GM12801 (cell line): Measurements from ENCODE around the gene TMEM127.

ENCODE experiments used
- CTCF ChIP-seq: IDR thresholded peaks from one replicate; pipeline ENCODE4 v1.5.1; 2011; ENCODE audit warnings: control low read depth; ENCODE audit not compliant: insufficient read length; ENCODE audit errors: extremely low read depth

Gene TMEM127

GRCh38 chr2:96301865-96302264, 36.1 kb upstream of the TMEM127 start:
- no peak for TF ChIP-seq CTCF

DNA sequence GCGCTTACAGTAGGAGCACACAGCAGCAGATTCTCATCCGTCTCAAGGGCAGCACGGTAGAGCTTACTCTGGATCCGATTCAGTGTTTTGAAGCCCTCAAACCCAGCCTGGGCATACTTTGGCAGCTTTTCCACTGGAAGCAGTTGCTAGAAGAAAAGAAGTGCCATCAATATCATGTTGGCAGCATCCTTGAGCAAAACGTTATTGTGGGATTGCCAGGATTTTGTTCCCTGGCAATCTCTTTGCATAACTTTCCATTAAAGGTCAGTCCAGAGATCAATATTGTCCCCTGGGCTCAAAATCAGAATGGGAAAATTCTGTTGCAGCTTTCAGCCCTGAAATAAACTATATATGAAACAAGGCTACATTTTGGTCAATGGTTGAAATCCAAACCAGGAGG, 31.1 kb upstream of the TMEM127 start:
- TF ChIP-seq CTCF, result no peak

DNA sequence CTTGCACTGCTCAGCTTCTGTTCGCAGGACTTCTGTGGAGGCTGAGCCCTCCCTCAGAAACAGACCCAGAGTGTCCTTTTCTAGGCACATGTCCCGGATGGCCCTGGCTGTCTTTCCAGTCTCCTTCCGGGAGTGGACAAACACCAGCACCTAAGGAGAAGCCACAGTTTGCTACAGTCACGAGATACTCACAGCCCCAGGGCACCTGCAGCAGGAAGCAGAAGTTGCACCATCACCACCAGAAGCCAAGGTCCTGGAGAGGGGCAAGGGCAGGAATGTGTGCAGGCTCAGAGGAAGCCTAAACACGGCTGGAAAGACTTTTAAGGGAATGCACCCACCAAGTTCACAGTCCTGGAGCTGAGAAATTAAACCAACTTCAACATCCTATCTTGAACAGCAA, 26.0 kb upstream of the TMEM127 start:
- no peak for TF ChIP-seq CTCF

GRCh38 chr2:96287273-96287856, 21.6 kb upstream of the TMEM127 start:
- TF ChIP-seq CTCF, result no peak

DNA sequence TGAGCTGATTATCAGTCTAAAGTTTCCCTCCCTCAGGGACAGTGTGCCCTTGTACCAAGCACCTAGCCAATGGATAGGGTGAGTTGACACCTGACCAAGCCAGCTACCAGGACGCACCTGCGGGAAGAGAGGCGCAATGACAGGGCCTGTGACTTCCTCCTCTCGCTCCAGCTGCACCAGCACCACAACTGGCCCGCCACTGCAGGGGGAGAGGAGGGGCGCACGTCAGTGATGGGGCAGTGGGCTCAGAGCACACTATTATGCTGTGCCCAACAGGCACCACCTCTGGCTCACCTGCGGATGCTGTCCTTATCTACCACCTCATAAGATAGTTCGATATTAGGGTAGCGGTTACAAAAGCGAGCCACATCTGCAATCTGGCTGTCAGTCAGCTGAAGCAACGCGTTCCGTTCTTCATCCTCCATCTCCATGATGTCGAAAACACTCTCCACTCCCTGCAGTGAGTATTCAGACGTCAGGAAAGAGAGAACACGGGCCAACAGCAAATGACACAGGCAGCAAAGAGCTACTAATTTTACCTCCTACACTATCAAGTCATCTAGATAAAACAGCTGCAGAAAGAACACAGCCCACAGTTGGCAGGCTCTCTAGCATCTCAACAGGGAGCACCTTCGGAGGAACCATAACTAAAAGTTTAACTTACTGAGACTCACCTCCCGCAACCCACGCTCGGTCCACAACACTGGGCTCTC, 11.1 kb upstream of the TMEM127 start:
- TF ChIP-seq CTCF, result no peak

DNA sequence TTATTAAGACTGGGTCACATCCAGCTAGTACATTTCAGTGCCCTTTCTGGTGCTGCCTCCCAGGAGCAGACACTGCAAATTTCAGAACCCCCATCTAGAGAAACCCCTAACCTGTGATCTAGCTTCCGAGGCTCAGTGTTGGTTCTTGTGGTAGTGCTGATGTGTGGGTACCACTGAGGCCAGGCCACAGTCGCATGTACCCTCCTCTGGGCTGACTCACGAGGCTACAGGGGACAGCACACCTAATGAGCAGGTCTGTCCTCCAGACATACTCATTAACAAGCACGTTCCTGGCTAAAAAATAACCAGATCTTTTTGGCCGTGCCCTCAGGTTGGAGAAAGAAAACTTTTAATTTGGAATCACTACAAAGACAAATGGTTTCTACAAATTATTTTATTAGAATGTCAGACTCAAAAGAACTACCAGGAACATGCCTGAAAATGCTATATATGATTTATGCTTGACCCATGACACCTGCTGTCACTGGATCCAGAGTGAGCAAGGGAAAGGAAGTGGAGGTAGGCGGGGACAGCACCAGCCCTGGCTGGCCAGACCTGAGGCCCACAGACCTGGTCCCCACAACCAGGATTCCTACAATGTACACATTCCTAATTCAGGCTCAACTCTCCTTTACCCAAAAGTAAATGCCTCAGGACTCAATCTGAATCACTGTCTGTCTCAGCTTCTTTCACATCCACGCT, 8.7 kb upstream of the TMEM127 start:
- no peak for TF ChIP-seq CTCF

- TF ChIP-seq CTCF, result no peak
Measured at GRCh38 chr2:96273763-96274162, 8.0 kb upstream of the TMEM127 start.
